Germinal center (tissue), 1 donor: Measurements from ENCODE around the gene PRLHR.
A peak's percentile ranks its signal among the peaks of the same experiment; 100 is the strongest.

Experiments used
- DNase-seq: peaks from one replicate; pipeline ENCODE4 v3.0.0; 2012; ENCODE audit warnings: mixed read lengths, low spot score

The PRLHR gene

GRCh38 chr10:118587881-118588651 is 7.4 kb downstream of the PRLHR start:
- no peak for DNase-seq

- DNase-seq = no peak
These were observed 8.5 kb downstream of the PRLHR start for GRCh38 chr10:118586911-118587310.

GRCh38 chr10:118585794-118586193 is 9.7 kb downstream of the PRLHR start:
- DNase-seq = no peak

GRCh38 chr10:118585234-118585633 is 10.2 kb downstream of the PRLHR start:
- DNase-seq = no peak

GRCh38 chr10:118584181-118584954 is 11.1 kb downstream of the PRLHR start:
- DNase-seq = no peak

GRCh38 chr10:118583611-118584010 is 11.8 kb downstream of the PRLHR start:
- DNase-seq = no peak

- no peak for DNase-seq
These were observed 12.9 kb downstream of the PRLHR start for GRCh38 chr10:118582511-118582910.

- no peak for DNase-seq
These were observed 14.1 kb downstream of the PRLHR start for GRCh38 chr10:118581340-118581739.

- DNase-seq = no peak
These were observed 14.7 kb downstream of the PRLHR start for GRCh38 chr10:118580702-118581101.

GRCh38 chr10:118573512-118573911 is 21.9 kb downstream of the PRLHR start:
- no peak for DNase-seq

GRCh38 chr10:118572256-118573041 is 23.0 kb downstream of the PRLHR start:
- no peak for DNase-seq

GRCh38 chr10:118571123-118571522 is 24.3 kb downstream of the PRLHR start:
- no peak for DNase-seq

- no peak for DNase-seq
These were observed 24.9 kb downstream of the PRLHR start for GRCh38 chr10:118570591-118570990.

GRCh38 chr10:118569882-118570252 is 25.6 kb downstream of the PRLHR start:
- no peak for DNase-seq

- no peak for DNase-seq
These were observed 26.1 kb downstream of the PRLHR start for GRCh38 chr10:118569241-118569881.

- DNase-seq = peak; percentile 47
These were observed 27.1 kb downstream of the PRLHR start for GRCh38 chr10:118568327-118568848.

- no peak for DNase-seq
These were observed 27.7 kb downstream of the PRLHR start for GRCh38 chr10:118567701-118568248.

- DNase-seq = no peak
These were observed 28.5 kb downstream of the PRLHR start for GRCh38 chr10:118566911-118567310.

- no peak for DNase-seq
These were observed 30.0 kb downstream of the PRLHR start for GRCh38 chr10:118565301-118566075.

GRCh38 chr10:118564652-118565051 is 30.8 kb downstream of the PRLHR start:
- DNase-seq = no peak

- no peak for DNase-seq
These were observed 31.3 kb downstream of the PRLHR start for GRCh38 chr10:118564114-118564513.
